Kidney glomerular epithelial cell (primary cell): ENCODE data around the gene GSPT1.
"Not testable (repeated sequence)": the region's sequence is repeated elsewhere in the genome, so short reads cannot be mapped to it uniquely, and the experiment has no call there.

Experiments
- DNase-seq: peaks from one replicate; lab custom pipeline; 2025; lab: John Stamatoyannopoulos, UW

Gene GSPT1

DNA sequence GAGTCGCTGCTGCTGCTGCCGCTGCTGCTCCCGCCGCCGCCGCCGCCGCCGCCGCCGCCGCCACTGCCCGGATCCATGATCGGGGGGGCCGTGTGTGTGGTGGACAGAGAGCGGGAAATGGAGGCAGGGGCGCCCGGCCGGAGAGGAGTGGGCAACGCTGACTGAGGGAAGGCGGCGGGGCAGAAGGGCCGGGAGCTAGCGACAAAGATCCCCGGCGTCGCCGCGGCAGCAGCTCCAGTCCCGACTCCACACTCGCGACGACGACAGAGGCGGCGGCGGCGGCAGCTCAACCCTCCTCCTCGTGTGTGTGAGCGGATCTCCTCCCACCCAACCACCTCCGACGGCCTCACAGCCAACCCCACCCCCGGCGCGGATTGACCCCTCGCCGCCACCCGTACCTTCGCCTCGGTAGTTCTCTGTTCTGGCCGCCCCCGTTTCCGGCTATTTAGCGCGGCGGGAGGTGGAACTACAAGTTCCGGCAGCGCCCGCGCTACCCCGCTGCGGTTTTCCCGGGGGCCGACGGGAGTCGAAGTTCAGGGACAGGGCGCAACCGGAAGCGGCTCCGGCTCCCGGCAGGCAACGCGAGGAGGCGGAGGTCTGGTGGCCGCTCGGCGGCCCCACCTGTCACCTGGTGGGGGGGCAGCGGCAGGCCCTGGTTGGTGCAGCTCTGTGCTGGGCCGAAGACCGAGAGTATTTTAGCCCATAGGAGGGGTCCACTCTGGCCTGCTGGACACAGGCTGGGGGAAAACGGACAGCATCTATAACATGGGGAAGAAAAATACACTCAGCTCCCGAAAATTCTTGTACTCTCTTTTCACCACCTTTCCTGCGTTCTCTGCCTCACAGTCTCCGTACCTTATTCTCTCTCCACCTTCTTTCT, at the start of gene GSPT1:
TSS of gene GSPT1 (minus strand) at position 313 of the 880 bp plus-strand sequence. CDS start at position 77, 236 bp downstream.
- peak; percentile 86 for DNase-seq

DNA sequence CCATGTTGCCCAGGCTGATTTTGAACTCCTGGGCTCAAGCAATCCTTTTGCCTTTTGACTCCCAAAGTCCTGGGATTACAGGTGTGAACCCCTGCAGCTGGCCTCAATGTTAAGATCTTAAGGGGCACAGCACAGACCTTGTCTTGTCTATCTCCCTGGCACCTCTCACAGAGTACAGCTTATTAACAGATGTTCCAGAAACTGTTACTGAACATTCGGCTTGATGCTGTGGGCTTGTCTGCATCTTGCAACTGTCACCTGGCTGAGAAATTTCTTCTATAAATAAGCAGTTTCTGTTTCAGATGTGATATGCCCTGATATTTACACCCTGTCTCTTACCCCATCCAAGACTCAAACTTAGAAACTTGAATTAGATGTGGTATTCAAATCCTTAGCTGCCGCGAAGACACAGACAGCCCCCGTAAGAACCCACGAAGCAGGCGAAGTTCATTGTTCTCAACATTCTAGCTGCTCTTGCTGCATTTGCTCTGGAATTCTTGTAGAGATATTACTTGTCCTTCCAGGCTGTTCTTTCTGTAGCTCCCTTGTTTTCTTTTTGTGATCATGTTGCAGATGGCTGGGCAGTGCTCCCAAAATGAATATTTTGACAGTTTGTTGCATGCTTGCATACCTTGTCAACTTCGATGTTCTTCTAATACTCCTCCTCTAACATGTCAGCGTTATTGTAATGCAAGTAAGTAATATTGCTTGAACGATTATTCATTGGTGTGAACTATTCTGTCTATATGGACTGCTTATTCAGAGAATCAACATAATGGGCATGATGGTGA, 49.2 kb upstream of the GSPT1 start, which contains the start of gene TNFRSF17:
TSS of gene TNFRSF17 (plus strand) at position 450 of the 791 bp plus-strand sequence. CDS start at position 565, 115 bp downstream.
- no peak for DNase-seq

- no peak for DNase-seq
Measured at GRCh38 chr16:11963706-11964105, 48.0 kb upstream of the GSPT1 start.

GRCh38 chr16:11962978-11963377, 47.2 kb upstream of the GSPT1 start:
- not testable (repeated sequence) for DNase-seq

GRCh38 chr16:11962457-11962856, 46.7 kb upstream of the GSPT1 start:
- DNase-seq = not testable (repeated sequence)

- no peak for DNase-seq
Measured at GRCh38 chr16:11957591-11958395, 42.0 kb upstream of the GSPT1 start.

- no peak for DNase-seq
Measured at GRCh38 chr16:11956558-11956957, 40.8 kb upstream of the GSPT1 start.

DNA sequence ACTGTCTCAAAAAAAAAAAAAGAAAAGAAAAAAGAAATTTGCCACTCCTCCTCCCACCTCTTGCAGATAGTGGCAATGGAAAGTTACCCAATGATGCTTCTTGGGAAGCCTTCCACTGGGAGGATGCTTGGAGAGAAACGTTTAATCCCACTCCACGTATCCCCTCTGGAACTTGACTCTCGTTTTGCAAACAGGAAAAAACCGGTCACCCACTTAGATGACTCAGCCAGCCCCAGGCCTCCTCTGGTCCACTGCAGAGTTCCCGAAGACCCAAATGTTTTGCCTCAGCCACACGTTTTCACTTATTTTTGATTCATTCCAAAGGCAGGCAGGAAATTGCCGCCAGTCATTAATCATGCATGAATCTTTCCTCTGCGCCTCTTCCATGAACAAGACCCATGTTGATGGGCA, 40.0 kb upstream of the GSPT1 start:
- peak; percentile 67 for DNase-seq

GRCh38 chr16:11953576-11953975, 37.8 kb upstream of the GSPT1 start:
- DNase-seq = not testable (repeated sequence)

- no peak for DNase-seq
Measured at GRCh38 chr16:11950388-11950787, 34.6 kb upstream of the GSPT1 start.

DNA sequence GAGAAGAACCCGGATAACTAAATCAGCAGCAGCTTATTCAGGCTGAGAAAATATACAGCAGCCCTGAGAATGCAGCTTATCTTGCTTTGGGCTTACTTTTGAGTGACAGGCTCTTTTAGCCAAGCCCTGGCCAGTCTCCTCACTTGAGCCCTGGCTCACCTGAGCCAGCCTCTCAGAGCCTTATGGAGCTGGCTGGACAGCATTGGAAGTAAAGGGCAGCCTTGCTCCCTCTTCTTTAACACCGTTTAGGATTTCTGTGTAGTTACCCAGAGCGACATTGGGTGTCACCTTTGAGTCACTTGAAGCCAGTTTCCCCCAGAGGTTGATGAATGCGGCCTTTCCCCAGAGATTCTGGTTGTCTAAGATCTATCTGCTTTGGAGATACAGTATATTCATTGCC, 33.8 kb upstream of the GSPT1 start:
- no peak for DNase-seq

DNA sequence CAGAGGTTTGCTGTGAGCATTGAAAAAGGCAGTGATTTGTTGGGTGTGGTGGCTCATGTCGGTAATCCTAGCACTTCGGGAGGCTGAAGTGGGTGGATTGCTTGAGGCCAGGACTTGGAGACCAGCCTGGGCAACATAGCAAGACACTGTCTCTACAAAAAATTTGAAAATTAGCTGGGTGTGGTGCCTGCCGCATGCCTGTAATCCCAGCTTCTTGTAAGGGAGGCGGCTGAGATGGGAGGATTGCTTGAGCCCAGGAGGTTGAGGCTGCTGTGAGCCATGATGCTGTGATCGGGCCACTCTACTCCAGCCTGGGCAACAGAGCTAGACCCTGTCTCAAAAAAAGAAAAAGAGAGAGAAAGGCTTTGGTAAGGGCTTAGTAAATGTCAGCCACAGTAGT, 33.1 kb upstream of the GSPT1 start:
- no peak for DNase-seq

- DNase-seq = no peak
Measured at GRCh38 chr16:11946433-11946832, 30.7 kb upstream of the GSPT1 start.

DNA sequence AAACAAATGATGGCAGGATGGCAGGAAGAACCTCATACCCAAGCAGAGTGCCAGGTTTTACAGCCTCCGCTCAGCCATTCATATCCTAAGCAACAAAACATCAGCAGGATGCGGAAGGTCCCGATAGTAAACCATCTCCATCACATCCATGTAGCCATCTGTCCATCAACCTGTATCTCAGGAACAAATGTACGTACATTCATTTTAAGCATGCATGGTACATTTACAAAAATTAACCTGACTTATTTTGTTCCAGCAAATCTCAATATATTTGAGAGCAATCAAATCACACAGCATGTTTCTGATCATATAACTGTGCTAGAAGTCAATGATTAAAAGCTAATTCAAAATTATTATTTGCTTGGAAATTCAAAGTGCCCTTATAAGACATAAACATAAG, 26.2 kb upstream of the GSPT1 start, which contains the start of gene NPIPB2:
TSS of gene NPIPB2 (minus strand) at position 101 of the 400 bp plus-strand sequence. CDS start at position 101, 0 bp downstream.
- not testable (repeated sequence) for DNase-seq

DNA sequence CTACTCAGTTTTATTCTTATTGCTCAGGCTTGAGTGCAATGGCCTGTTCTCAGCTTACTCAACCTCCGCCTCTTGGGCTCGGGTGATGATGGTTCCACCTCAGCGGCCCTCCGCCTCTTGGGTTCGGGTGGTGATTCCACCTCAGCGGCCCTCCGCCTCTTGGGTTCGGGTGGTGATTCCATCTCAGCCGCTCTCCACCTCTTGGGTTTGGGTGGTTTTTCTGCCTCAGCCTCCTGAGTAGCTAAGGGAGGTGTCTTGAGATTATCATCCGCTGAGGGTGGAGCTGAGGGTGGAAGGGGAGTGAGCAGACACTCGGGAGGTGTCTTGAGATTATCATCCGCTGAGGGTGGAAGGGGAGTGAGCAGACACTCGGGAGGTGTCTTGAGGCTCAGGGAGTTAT, 11.6 kb upstream of the GSPT1 start:
- DNase-seq = not testable (repeated sequence)

DNA sequence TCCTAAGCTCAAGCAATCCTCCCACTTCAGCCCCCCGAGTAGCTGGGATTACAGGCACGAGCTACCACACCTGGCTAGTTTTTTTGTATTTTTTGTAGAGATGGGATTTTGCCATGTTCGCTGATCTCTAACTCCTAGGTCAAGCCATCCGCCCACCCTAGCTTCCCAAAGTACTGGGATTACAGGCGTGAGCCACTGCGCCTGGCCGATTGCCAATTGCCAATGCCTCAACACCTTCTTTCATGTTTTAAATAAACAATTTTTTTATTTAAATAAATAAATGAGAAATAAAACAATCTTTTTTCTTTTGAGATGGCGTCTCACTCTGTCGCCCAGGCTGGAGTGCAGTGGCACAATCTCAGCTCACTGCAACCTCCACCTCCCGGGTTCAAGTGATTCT, 8.3 kb upstream of the GSPT1 start:
- DNase-seq = not testable (repeated sequence)

DNA sequence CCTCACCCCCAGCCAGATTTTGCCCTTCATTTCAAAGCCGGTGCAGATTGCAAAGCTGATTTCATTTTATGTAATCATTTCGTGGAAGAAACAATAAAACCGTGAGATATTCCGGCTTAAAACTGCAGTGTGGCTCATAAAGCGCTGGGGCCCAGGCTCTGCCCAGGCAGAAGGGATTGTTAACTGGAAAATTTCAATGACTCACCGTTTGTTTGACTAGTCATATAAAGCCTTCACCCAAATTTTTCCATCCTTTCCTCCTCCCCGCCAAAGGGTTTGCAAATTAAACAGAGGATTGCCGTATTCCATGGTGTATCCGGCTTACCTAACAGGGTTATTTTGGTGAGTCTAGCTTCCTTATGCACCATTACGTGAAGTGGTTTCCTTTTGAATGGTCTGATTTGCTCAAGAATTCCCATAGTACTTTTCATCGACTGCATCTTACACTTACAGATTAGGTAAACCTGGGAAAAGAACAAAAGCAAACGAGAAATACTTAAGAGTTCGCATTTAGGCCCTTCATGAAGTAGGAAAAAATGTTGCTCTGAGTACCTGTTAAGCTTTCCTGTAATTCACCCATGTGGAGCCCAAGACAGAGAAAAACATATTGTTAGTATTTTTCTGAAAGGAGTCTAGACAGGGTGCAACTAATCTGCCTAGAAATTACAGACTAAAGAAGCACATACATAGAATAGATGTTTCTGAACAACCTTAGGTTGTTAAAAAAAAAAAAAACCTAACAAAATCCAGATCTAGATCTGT, 949 bp upstream of the GSPT1 start:
- no peak for DNase-seq

DNA sequence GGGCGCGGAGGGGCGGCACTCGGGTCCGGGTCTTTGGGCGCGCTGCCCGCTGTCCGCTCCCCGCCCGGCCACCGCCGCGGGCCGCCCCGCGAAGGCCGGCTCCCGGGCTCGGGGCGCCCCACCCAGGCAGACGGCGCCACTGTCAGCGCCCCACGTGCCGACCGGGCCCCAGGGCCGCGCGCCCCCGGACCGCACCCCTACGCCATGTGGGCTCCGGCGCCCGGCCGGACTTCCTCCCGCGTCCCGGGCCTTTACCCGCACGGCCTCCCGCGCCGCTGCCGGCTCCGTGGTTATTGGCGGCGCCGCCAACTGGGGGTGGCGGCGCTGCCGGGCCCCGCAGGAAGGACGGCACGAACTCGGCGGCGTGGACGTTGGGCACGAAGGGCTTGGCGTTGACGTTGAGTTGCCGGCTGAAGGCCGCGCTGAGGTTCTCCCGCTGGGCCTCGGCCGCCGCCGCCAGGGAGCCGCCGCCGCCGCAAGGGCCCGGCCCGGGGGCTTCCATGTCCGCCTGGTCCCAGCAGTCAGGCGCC, 577 bp downstream of the GSPT1 start:
- DNase-seq = no peak

DNA sequence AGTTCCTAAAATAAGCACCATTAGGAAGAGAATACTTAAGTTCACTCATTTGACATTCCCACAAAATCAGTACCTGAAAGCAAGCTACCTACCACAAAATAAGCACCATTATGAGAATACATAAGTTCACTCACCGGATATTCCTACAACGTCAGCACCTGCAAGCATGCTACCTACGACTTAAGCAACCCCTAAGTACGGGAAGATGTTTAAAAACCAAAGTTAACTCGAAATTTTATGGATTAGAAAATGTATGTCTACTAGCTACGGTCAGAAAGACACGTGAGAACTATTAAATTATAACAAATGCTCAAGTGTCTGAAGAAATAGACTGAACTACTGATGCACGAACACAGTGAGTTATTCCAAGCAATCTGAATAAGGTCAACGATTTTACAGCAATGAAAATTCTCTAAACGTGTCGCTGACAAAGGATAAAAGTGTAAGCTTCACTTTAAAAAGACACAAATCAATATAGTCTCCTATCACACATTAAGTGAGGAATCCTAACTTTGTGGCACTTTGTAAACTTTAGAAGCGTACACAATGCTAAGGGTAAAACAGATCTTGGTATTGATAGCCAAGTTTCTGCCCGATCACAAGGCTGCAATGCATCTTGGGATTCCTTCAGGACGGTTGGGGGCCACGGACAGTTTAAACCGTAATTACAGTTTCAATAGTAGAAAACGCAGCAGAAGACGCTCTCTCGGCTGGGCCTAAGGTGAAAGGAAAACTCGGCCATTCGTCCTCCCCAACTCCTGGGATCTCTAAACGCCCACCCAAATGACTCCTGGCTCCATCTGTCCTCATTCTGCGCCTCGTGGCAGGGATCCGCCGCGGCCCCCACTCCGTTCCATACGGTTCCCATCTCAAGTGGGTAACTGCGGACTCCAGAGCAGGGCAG, 1.3 kb downstream of the GSPT1 start:
- DNase-seq = peak; percentile 26
